ENCODE measurements around the gene PKHD1. TPM values are rescaled to one million over a fixed set of nuclear protein-coding genes. Genes with fewer than 3 reads are reported as not detected.
"Not testable (repeated sequence)": the region's sequence is repeated elsewhere in the genome, so short reads cannot be mapped to it uniquely, and the experiment has no call there.

The PKHD1 gene
- total RNA-seq, 1 donor, result under 0.01 TPM

DNA sequence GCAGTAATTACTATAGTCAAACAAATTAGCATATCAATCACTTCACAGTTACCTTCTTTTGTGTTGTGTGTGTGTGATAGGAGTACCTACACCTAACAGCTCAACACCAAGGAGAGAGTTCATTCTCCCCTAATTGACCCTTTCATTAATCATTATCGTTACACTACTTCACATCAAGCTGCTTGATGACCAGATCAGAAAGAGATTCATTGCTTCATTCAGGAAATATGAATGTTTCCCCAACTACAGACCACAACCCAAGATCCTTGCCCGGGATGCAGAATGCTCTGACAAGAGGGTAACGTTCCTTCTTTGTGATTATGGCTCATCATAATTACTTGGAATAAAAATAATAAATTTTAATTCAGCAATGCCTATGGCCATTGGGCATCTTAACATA is 132.7 kb downstream of the PKHD1 start:
- Histone ChIP-seq H3K4me3 (ENCODE audit: low read length) (no peak overlapping the region), H3K9me3 (ENCODE audit: low read depth, low read length) (no peaks in the 10 kb centered on the region), H3K27me3 (ENCODE audit: insufficient read depth, low read length) (peaks cover 3% of the 10 kb centered on the region), H3K4me1 (ENCODE audit: insufficient read depth, low read length) (no peaks in the 10 kb centered on the region)

DNA sequence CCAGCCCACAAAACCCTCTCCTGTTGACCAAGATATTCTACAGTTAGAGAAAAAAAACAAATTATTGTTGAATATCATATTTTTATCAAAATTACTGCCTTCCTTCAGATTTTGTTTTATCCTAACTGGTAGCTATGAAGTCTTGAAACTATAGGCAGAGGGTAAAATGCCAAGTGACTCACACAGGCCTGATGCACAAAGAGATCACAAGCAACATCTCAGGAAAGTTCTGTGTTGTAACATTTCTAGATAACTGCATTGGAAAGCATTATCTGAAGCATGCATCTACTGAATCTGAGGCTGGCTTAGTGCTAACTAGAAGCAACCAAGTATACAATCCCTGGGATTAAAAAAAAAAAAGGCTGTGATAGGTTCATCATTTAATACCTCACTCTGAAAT is 134.2 kb downstream of the PKHD1 start:
- H3K4me3 ChIP-seq (ENCODE audit: low read length), result no peak overlapping the region
- no peaks in the 10 kb centered on the region for H3K4me1 ChIP-seq (ENCODE audit: insufficient read depth, low read length)
- H3K27me3 ChIP-seq (ENCODE audit: insufficient read depth, low read length), result no peaks in the 10 kb centered on the region
- no peaks in the 10 kb centered on the region for H3K9me3 ChIP-seq (ENCODE audit: low read depth, low read length)

GRCh38 chr6:51951924-51952323 is 135.5 kb downstream of the PKHD1 start:
- no peaks in the 10 kb centered on the region for H3K9me3 ChIP-seq (ENCODE audit: low read depth, low read length)
- H3K4me1 ChIP-seq (ENCODE audit: insufficient read depth, low read length), result no peaks in the 10 kb centered on the region
- no peaks in the 10 kb centered on the region for H3K27me3 ChIP-seq (ENCODE audit: insufficient read depth, low read length)
- no peak overlapping the region for H3K4me3 ChIP-seq (ENCODE audit: low read length)

GRCh38 chr6:51949526-51949925 is 137.9 kb downstream of the PKHD1 start:
- no peaks in the 10 kb centered on the region for H3K27me3 ChIP-seq (ENCODE audit: insufficient read depth, low read length)

GRCh38 chr6:51939695-51940094 is 147.7 kb downstream of the PKHD1 start:
- not testable (repeated sequence) for H3K27me3 ChIP-seq (ENCODE audit: insufficient read depth, low read length); H3K4me3 ChIP-seq (ENCODE audit: low read length); H3K4me1 ChIP-seq (ENCODE audit: insufficient read depth, low read length)

More at GRCh38 chr6:51949526-51949925, 137.9 kb downstream of the PKHD1 start:
- Histone ChIP-seq H3K9me3 (ENCODE audit: low read depth, low read length) (no peaks in the 10 kb centered on the region), H3K4me1 (ENCODE audit: insufficient read depth, low read length) (no peaks in the 10 kb centered on the region), H3K4me3 (ENCODE audit: low read length) (no peak overlapping the region)

DNA sequence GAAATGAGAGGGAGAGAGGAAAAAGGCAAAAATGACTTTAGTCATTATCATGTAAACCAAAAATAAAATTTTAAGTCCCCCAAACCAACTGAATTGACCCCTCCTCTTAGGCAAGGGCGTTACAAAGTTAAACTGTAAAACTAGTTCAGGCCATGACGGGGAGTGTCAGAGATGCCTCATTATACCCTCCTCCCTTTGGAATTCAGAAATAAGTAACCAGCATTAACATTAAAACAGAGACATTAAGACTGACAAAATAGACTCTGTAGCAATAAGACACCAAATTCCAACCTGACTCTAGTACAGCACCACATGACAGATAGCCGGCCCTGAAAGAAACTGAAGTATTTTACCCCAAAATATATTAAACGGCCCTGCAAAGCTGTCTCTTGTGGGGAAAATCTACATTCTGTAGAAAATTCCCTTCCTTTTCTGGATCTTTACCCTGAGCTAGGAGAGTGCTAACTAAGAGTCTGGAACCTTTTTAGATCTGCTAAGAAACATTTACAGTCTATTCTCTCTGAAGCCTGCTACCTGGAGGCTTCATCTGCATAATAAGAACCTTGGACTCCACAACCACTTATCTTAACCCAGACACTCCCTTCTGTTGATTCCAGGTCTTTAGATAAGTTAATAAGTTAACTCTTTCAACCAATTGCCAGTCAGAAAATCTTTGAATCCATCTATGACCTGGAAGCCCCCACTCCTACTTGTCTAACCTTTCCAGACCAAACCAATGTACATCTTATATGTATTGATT is 150.7 kb downstream of the PKHD1 start:
- Histone ChIP-seq H3K4me3 (ENCODE audit: low read length) (no peak overlapping the region), H3K27me3 (ENCODE audit: insufficient read depth, low read length) (no peaks in the 10 kb centered on the region), H3K4me1 (ENCODE audit: insufficient read depth, low read length) (no peaks in the 10 kb centered on the region), H3K9me3 (ENCODE audit: low read depth, low read length) (no peaks in the 10 kb centered on the region)

More at GRCh38 chr6:51939695-51940094, 147.7 kb downstream of the PKHD1 start:
- H3K9me3 ChIP-seq (ENCODE audit: low read depth, low read length), result not testable (repeated sequence)

DNA sequence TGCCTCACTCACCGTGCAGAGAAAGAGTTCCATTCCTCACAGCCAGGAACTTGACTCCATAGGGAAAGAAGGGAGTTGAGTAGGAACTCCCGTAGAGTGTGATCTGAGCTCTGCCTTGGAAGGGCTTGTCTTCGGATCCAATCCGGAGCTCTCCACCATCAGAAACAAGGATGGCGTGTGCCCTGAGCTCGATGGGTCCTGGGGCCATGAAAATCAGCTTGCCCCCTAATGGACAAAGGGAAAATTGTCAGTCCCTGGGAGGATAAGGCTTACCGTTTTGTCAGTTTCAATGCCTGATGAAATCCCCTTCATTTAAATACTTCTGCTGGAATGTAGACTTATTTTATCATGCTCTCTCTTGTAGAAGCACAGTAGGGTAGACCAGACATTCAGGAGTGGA is 153.3 kb downstream of the PKHD1 start:
- H3K9me3 ChIP-seq (ENCODE audit: low read depth, low read length), result no peaks in the 10 kb centered on the region
- H3K27me3 ChIP-seq (ENCODE audit: insufficient read depth, low read length), result no peaks in the 10 kb centered on the region
- H3K4me3 ChIP-seq (ENCODE audit: low read length), result no peak overlapping the region
- H3K4me1 ChIP-seq (ENCODE audit: insufficient read depth, low read length), result no peaks in the 10 kb centered on the region

DNA sequence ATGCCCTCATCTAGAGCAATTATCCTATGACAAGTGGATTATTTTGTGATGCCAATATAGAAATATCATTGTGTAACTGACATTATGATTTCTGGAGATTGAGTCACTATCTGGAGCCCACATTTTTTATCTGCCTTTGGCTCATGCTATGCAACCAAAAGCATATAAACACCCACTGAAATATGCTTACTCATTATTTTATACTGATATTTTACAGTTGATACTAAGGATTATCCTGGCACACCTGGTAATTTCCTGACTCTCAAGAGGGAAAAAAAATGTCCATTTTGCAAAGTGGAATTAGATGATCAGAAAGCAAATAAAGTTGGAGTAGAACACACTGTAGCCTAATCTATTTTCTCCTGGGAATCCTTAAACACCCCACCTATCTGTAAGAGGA is 154.5 kb downstream of the PKHD1 start:
- H3K27me3 ChIP-seq (ENCODE audit: insufficient read depth, low read length), result no peaks in the 10 kb centered on the region
- H3K4me3 ChIP-seq (ENCODE audit: low read length), result no peak overlapping the region
- no peaks in the 10 kb centered on the region for H3K4me1 ChIP-seq (ENCODE audit: insufficient read depth, low read length)
- H3K9me3 ChIP-seq (ENCODE audit: low read depth, low read length), result no peaks in the 10 kb centered on the region

- Histone ChIP-seq H3K4me1 (ENCODE audit: insufficient read depth, low read length) (no peaks in the 10 kb centered on the region), H3K27me3 (ENCODE audit: insufficient read depth, low read length) (no peaks in the 10 kb centered on the region), H3K9me3 (ENCODE audit: low read depth, low read length) (no peaks in the 10 kb centered on the region), H3K4me3 (ENCODE audit: low read length) (no peak overlapping the region)
These were observed 156.8 kb downstream of the PKHD1 start for GRCh38 chr6:51930602-51931001.

DNA sequence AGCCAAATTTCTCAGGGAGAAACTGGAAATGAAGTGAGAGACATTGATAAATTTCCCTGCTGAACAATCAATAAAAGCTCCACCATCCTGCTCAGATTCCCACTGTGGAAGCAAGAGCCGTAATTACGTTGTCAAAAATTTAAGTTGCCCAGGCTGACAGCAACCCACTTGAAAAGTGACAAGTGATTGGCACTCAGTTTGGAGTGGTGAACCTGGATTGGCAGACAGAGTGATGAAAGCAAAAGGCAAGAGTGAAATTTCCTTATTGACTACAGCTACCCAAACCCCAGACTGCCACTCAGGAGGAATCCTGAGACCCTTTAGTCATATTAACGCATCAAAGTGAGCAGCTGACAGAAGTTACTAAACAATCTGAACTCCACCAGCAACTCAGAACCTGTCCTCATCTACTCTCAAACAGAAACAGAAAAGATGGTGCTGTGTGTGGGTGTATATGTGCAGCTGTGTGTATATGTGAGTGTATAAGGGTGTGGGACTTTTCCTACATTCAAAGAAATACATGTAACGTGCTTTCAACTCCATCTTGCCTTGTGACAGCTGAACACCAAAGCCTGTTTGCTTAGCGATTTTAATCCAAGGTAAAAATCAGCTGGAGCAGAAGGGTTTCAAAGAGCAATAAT is 157.4 kb downstream of the PKHD1 start:
- H3K4me3 ChIP-seq (ENCODE audit: low read length), result no peak overlapping the region
- H3K9me3 ChIP-seq (ENCODE audit: low read depth, low read length), result no peaks in the 10 kb centered on the region
- no peaks in the 10 kb centered on the region for H3K4me1 ChIP-seq (ENCODE audit: insufficient read depth, low read length)
- H3K27me3 ChIP-seq (ENCODE audit: insufficient read depth, low read length), result no peaks in the 10 kb centered on the region

- no peaks in the 10 kb centered on the region for H3K4me1 ChIP-seq (ENCODE audit: insufficient read depth, low read length)
- H3K9me3 ChIP-seq (ENCODE audit: low read depth, low read length), result no peaks in the 10 kb centered on the region
- H3K4me3 ChIP-seq (ENCODE audit: low read length), result no peak overlapping the region
- no peaks in the 10 kb centered on the region for H3K27me3 ChIP-seq (ENCODE audit: insufficient read depth, low read length)
These were observed 159.1 kb downstream of the PKHD1 start for GRCh38 chr6:51928320-51928719.

DNA sequence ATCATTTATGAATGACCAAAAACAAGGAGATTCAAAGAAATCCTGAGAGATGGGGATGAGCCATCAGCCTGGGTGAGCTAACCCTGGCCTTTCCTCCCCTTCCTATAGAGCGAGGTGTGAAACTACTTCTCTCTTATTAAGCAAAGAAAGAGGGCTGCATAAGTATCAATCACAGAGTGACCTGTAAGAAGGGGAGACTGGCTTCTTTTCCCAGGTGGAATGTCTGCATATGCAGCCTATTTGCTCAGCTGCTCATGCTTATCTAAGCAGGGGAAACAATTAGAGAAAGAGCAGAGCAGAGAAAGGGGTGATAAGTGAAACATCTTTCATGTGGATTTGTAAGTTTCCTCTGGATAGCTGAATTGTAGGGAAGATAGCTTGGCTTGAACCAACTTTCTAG is 160.0 kb downstream of the PKHD1 start:
- H3K4me1 ChIP-seq (ENCODE audit: insufficient read depth, low read length), result no peaks in the 10 kb centered on the region
- H3K27me3 ChIP-seq (ENCODE audit: insufficient read depth, low read length), result no peaks in the 10 kb centered on the region
- no peak overlapping the region for H3K4me3 ChIP-seq (ENCODE audit: low read length)
- H3K9me3 ChIP-seq (ENCODE audit: low read depth, low read length), result no peaks in the 10 kb centered on the region

DNA sequence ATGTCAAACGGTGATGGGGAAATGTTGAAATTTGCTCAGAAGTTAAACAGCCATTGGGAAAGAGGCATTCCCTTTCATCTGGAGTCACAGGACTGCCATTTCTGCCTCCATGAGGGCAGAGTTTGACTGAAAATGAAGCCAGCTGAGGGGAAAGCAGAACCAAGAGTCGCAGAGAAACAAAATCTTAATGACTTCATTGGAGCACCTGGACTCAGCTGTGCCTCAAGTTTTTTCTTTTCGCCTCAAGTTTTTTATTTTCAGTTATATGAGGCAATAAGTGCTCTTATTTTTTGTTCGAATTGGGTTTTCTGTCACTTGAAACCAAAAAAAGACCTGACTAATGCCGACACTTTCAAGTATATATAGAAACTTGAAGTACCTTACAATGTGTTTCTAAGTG is 161.3 kb downstream of the PKHD1 start:
- Histone ChIP-seq H3K9me3 (ENCODE audit: low read depth, low read length) (no peaks in the 10 kb centered on the region), H3K4me1 (ENCODE audit: insufficient read depth, low read length) (no peaks in the 10 kb centered on the region), H3K4me3 (ENCODE audit: low read length) (no peak overlapping the region), H3K27me3 (ENCODE audit: insufficient read depth, low read length) (no peaks in the 10 kb centered on the region)

DNA sequence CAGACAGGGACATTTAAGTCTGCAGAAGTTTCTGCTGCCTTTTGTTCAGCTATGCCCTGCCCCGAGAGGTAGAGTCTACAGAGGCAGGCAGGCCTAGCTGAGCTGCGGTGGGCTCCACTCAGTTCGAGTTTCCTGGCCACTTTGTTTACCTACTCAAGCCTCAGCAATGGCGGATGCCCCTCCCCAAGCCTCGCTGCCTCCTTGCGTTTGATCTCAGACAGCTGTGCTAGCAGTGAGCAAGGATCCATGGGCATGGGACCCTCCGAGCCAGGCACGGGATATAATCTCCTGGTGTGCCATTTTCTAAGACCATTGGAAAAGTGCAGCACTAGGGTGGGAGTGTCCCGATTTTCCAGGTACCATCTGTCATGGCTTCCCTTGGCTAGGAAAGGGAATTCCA is 164.9 kb downstream of the PKHD1 start:
- H3K4me1 ChIP-seq (ENCODE audit: insufficient read depth, low read length); H3K9me3 ChIP-seq (ENCODE audit: low read depth, low read length); H3K27me3 ChIP-seq (ENCODE audit: insufficient read depth, low read length); H3K4me3 ChIP-seq (ENCODE audit: low read length): not testable (repeated sequence)

DNA sequence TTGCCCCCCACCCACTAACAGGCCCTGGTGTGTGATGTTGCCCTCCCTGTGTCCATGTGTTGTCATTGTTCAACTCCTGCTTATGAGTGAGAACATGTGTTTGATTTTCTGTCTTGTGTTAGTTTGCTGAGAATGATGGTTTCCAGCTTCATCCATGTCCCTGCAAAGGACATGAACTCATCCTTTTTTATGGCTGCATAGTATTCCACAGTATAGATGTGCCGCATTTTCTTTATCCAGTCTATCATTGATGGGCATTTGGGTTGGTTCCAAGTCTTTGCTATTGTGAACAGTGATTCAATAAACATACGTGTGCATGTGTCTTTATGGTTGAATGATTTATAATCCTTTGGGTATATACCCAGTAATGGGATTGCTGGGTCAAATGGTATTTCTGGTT is 169.1 kb downstream of the PKHD1 start:
- H3K4me3 ChIP-seq (ENCODE audit: low read length); H3K9me3 ChIP-seq (ENCODE audit: low read depth, low read length); H3K27me3 ChIP-seq (ENCODE audit: insufficient read depth, low read length); H3K4me1 ChIP-seq (ENCODE audit: insufficient read depth, low read length): not testable (repeated sequence)

DNA sequence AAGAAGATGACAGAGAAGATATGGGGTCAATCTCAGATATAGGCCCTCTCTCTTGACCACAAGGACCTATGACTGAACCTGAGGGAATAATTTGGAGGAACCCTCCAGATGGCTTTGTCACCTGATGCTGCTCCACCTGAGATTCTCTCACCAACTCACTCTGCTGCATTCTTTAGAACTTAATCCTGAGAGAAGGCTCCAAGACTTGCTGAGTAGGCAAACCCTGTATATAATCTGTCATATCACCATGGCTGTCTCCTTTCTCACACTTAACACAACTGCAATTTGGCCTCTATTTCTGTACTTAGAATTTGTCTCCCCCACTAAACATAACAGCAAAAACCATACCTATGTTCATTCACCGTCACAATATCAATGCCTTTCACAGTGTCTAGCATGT is 172.3 kb downstream of the PKHD1 start:
- Histone ChIP-seq H3K27me3 (ENCODE audit: insufficient read depth, low read length) (no peaks in the 10 kb centered on the region), H3K9me3 (ENCODE audit: low read depth, low read length) (no peaks in the 10 kb centered on the region), H3K4me3 (ENCODE audit: low read length) (no peak overlapping the region), H3K4me1 (ENCODE audit: insufficient read depth, low read length) (no peaks in the 10 kb centered on the region)
